H1 (cell line): ENCODE measurements around the gene LRP1-AS. TPM values are rescaled to one million over a fixed set of nuclear protein-coding genes. Genes with fewer than 3 reads are reported as not detected.

Experiments
- BCL11A ChIP-seq, 2 experiments: IDR thresholded peaks; one replicate each; pipeline ENCODE4 v1.6.1; 2011; ENCODE audit warnings: low read depth in 2 of 2, low read length in 2 of 2, mild to moderate bottlenecking in 2 of 2
- CBX5 ChIP-seq: fragments of 300-800, 300-1000 bp; sonication (generic); IDR thresholded peaks from 2 replicates; pipeline ENCODE4 v1.7.1; 2016; ENCODE audit warnings: antibody characterized with exemption, low read length, low read depth
- CHD1 ChIP-seq: IDR thresholded peaks from 2 replicates; pipeline ENCODE4 v1.6.1; 2012; ENCODE audit warnings: low read depth, low read length, improper control_type of control experiment
- CREB1 ChIP-seq: IDR thresholded peaks from 2 replicates; pipeline ENCODE4 v1.6.1; 2012; ENCODE audit warnings: inconsistent platforms
- CTBP2 ChIP-seq: IDR thresholded peaks from 2 replicates; pipeline ENCODE4 v1.7.0; 2011; ENCODE audit warnings: borderline replicate concordance, mild to moderate bottlenecking, moderate library complexity, mixed read lengths, low read length; ENCODE audit not compliant: insufficient read depth, insufficient read length
- FOSL1 ChIP-seq: IDR thresholded peaks from 2 replicates; pipeline ENCODE4 v1.6.1; 2011; ENCODE audit warnings: mild to moderate bottlenecking, low read depth, low read length, moderate library complexity; ENCODE audit not compliant: insufficient read depth
- GABPA ChIP-seq: IDR thresholded peaks from 2 replicates; pipeline ENCODE4 v1.6.1; 2011; ENCODE audit warnings: mild to moderate bottlenecking, low read length, moderate library complexity, borderline replicate concordance; ENCODE audit not compliant: insufficient read depth
- GTF2F1 ChIP-seq: IDR thresholded peaks from 2 replicates; pipeline ENCODE4 v1.6.1; 2012; ENCODE audit warnings: low read depth, low read length, improper control_type of control experiment, borderline replicate concordance
- JUN ChIP-seq: IDR thresholded peaks from 2 replicates; pipeline ENCODE4 v1.6.1; 2011; ENCODE audit warnings: low read depth, mild to moderate bottlenecking, improper control_type of control experiment, low read length
- JUND ChIP-seq: IDR thresholded peaks from 2 replicates; pipeline ENCODE4 v1.6.1; 2011; ENCODE audit warnings: mild to moderate bottlenecking, improper control_type of control experiment, low read length
- KDM4A ChIP-seq: IDR thresholded peaks from one replicate; pipeline ENCODE4 v1.7.1; 2012; ENCODE audit warnings: low read depth, mild to moderate bottlenecking, moderate library complexity, low read length, inconsistent platforms; ENCODE audit not compliant: severe bottlenecking
- KDM5A ChIP-seq: fragments of 200-600 bp; IDR thresholded peaks from 2 replicates; pipeline ENCODE4 v1.7.1; 2012; ENCODE audit warnings: mild to moderate bottlenecking, low read length, inconsistent platforms, mixed read lengths
- NANOG ChIP-seq: IDR thresholded peaks from 2 replicates; pipeline ENCODE4 v1.6.1; 2011; ENCODE audit warnings: low read length, low read depth, mild to moderate bottlenecking, inconsistent platforms; ENCODE audit not compliant: insufficient read depth, poor library complexity, severe bottlenecking
- NRF1 ChIP-seq: IDR thresholded peaks from 2 replicates; pipeline ENCODE4 v1.6.1; 2011; ENCODE audit warnings: mild to moderate bottlenecking, low read depth, low read length, improper control_type of control experiment
- POLR2AphosphoS5 ChIP-seq: IDR thresholded peaks from 2 replicates; pipeline ENCODE4 v1.6.1; 2011; ENCODE audit warnings: low read depth, low read length
- RAD21 ChIP-seq, 2 experiments: IDR thresholded peaks in 1 of 2; conservative IDR thresholded peaks in 1 of 2; 2 replicates each; pipeline ENCODE4 v1.6.1; 2011; ENCODE audit warnings: low read depth in 2 of 2, low read length in 2 of 2, improper control_type of control experiment in 1 of 2, inconsistent platforms in 1 of 2, mild to moderate bottlenecking in 1 of 2, moderate library complexity in 1 of 2
- RFX5 ChIP-seq: IDR thresholded peaks from 2 replicates; pipeline ENCODE4 v1.6.1; 2011; ENCODE audit warnings: low read depth, low read length, improper control_type of control experiment, borderline replicate concordance
- SIN3A ChIP-seq, 2 experiments: IDR thresholded peaks in 1 of 2; conservative IDR thresholded peaks in 1 of 2; 2 replicates each; pipeline ENCODE4 v1.6.1; 2011 to 2012; ENCODE audit warnings: low read length in 2 of 2, improper control_type of control experiment in 1 of 2, low read depth in 1 of 2, mild to moderate bottlenecking in 1 of 2
- SP1 ChIP-seq: IDR thresholded peaks from 2 replicates; pipeline ENCODE4 v1.6.1; 2011; ENCODE audit warnings: low read depth, low read length
- SP2 ChIP-seq: IDR thresholded peaks from 2 replicates; pipeline ENCODE4 v1.6.1; 2012; ENCODE audit warnings: mild to moderate bottlenecking, low read length, inconsistent platforms
- SP4 ChIP-seq: IDR thresholded peaks from 2 replicates; pipeline ENCODE4 v1.6.1; 2012; ENCODE audit warnings: low read length, inconsistent platforms
- TBP ChIP-seq: IDR thresholded peaks from 2 replicates; pipeline ENCODE4 v1.6.1; 2011; ENCODE audit warnings: low read depth, low read length, improper control_type of control experiment
- TEAD4 ChIP-seq: IDR thresholded peaks from 2 replicates; pipeline ENCODE4 v1.6.1; 2012; ENCODE audit warnings: low read depth, low read length, inconsistent platforms, mixed read lengths
- polyA plus RNA-seq, 7 experiments: library from polyadenylated mRNA; depleted of rRNA in 3 of 7; stranded (reverse) in 5 of 7; unstranded in 2 of 7; fragments of >200 nt in 5 of 7; fragments of 200-250 nt in 2 of 7; gene quantifications; 1 replicate in 5 of 7; 2 replicates in 1 of 7; 4 replicates in 1 of 7; pipeline versions ENCODE4 v1.2.1 to v1.2.3, GENCODE V29; 2011 to 2013; ENCODE audit warnings: missing spikeins in 2 of 7, mixed read lengths in 2 of 7
- total RNA-seq: library from RNA; stranded (reverse); fragmentation: NEBNext Ultra II Directional; extraction: Animal tissue kit (Norgen Biotek cat#: 25700); gene quantifications from 2 replicates; pipeline ENCODE4 v1.2.1, GENCODE V29; 2021

Gene LRP1-AS
- total and polyA plus RNA-seq, 2 of the 8 experiments (the other 6 are each of a cell fraction or from before 2014, with no cell fraction given): not detected

- TF ChIP-seq JUN (no peak), NANOG (no peak), RFX5 (no peak), GABPA (no peak), KDM5A (no peak), SIN3A (conservative IDR thresholded peaks at IDR 0.05 in 1 of 2, IDR thresholded peaks at IDR 0.05 in 1 of 2; ENCODE audit: low read depth in 1 of 2, low read length in 2 of 2) (peak in 1 of 2 experiments; percentile 58; a peak in 1 of 4 replicates), GTF2F1 (no peak), BCL11A (IDR thresholded peaks at IDR 0.05; ENCODE audit: low read depth in 2 of 2, low read length in 2 of 2) (no peak), RAD21 (IDR thresholded peaks at IDR 0.05 in 1 of 2, conservative IDR thresholded peaks at IDR 0.05 in 1 of 2; ENCODE audit: low read depth in 2 of 2, low read length in 2 of 2) (peak; percentile 45 to 61), CREB1 (0 out of 2 replicates have a peak, but pooled peaks have one; percentile 40), POLR2AphosphoS5 (no peak; the same call in 1 of the 2 replicates), TBP (no peak), SP2 (no peak), SP1 (no peak), CHD1 (no peak), JUND (0 out of 2 replicates have a peak, but pooled peaks have one; percentile 9), TEAD4 (no peak), CBX5 (no peak), FOSL1 (no peak), NRF1 (no peak), CTBP2 (no peak), KDM4A (no peak), SP4 (no peak)
Observed at GRCh38 chr12:57175428-57176138, 28.2 kb upstream of the LRP1-AS start (continued).
